ENCODE measurements around the gene MYO16.

The MYO16 gene

DNA sequence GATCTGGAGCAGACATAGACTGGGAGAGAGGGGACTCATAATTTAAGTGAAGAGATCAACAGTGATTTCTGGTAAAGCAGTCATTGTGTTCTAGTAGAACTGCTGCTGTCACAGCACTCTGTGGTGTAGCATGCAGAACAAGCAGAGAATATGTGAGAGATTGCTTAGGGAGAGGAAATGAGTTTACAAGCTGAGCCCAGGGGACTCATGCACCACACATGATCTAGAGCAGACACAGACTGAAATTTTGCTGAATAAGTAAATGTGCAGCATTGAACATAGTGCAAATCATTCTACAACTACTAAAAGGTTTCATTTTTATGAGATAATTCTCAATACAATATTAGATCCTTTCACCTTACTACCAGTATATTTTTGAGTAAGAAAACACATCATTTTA is 125.7 kb downstream of the MYO16 start:
- TF ChIP-seq, protein P1, sequence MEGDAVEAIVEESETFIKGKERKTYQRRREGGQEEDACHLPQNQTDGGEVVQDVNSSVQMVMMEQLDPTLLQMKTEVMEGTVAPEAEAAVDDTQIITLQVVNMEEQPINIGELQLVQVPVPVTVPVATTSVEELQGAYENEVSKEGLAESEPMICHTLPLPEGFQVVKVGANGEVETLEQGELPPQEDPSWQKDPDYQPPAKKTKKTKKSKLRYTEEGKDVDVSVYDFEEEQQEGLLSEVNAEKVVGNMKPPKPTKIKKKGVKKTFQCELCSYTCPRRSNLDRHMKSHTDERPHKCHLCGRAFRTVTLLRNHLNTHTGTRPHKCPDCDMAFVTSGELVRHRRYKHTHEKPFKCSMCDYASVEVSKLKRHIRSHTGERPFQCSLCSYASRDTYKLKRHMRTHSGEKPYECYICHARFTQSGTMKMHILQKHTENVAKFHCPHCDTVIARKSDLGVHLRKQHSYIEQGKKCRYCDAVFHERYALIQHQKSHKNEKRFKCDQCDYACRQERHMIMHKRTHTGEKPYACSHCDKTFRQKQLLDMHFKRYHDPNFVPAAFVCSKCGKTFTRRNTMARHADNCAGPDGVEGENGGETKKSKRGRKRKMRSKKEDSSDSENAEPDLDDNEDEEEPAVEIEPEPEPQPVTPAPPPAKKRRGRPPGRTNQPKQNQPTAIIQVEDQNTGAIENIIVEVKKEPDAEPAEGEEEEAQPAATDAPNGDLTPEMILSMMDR (IDR thresholded peaks at IDR 0.05) = no peak
- TF ChIP-seq ZFX (IDR thresholded peaks at IDR 0.05; ENCODE audit: borderline replicate concordance) = no peak

DNA sequence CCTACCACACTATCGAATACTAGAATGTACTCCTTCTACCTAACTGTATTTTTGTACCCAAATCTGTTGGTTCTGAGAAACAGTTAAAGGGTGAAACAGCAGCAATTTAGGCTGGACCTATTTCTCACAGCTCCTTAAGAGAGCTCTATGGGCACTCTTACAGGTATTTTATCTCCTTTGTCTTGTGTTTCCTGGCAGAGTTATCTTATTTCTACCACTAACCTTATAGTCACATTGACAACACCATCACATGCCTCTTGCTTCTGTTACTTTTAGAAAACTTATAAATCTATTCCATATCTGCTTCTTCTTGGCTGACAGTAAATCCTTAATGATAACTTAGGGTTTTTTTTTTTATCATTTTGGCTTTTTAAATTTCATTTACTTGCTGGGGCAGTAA is 130.7 kb downstream of the MYO16 start:
- H3K27ac ChIP-seq = no peak overlapping the region
- no peak for TF ChIP-seq ZFX (IDR thresholded peaks at IDR 0.05; ENCODE audit: borderline replicate concordance)
- TF ChIP-seq, protein P1 (IDR thresholded peaks at IDR 0.05) = no peak

More for the DNA sequence above, 125.7 kb downstream of the MYO16 start:
- no peak overlapping the region for H3K27ac ChIP-seq

DNA sequence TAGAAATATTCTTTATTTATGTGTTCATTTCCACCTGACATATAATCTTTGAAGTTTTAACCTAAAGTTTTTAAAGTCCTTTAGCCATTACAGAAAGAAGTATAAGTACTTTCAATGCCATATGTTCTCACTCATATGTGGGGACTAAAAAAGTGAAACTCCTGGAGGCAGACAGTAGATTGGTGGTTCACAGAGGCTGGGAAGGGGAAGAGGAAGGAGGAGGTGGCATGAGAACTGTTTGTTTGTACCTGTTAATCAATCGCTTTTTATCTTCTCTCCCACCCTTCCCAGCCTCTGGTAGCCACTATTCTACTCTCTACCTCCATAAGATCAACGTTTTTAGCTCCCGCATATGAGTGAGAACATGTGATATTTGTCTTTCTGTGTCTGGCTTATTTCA is 131.1 kb downstream of the MYO16 start:
- TF ChIP-seq ZFX (IDR thresholded peaks at IDR 0.05; ENCODE audit: borderline replicate concordance) = no peak
- TF ChIP-seq, protein P1 (IDR thresholded peaks at IDR 0.05) = no peak
- no peak overlapping the region for H3K27ac ChIP-seq

DNA sequence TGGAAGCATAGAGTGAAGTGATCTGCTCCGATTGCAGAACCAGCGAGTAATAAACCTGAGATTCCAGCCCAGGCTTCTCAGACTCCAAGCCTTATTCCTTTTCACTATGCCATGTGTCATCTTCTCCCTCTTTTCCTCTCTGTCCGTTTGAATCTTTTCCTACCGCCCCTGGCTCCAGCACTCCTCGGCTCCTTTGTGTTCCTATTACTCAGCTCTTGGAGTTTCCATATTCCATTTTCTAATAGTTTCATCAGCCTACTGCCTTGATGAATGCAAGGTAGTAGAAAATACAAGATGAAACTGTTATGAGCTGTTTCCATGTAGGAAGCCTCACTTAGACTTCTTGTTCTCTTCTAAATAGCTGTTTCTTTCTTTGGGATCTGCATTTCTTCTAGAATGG is 138.6 kb downstream of the MYO16 start:
- TF ChIP-seq, protein P1 (IDR thresholded peaks at IDR 0.05) = no peak
- no peak for TF ChIP-seq ZFX (IDR thresholded peaks at IDR 0.05; ENCODE audit: borderline replicate concordance)
- no peak overlapping the region for H3K27ac ChIP-seq

DNA sequence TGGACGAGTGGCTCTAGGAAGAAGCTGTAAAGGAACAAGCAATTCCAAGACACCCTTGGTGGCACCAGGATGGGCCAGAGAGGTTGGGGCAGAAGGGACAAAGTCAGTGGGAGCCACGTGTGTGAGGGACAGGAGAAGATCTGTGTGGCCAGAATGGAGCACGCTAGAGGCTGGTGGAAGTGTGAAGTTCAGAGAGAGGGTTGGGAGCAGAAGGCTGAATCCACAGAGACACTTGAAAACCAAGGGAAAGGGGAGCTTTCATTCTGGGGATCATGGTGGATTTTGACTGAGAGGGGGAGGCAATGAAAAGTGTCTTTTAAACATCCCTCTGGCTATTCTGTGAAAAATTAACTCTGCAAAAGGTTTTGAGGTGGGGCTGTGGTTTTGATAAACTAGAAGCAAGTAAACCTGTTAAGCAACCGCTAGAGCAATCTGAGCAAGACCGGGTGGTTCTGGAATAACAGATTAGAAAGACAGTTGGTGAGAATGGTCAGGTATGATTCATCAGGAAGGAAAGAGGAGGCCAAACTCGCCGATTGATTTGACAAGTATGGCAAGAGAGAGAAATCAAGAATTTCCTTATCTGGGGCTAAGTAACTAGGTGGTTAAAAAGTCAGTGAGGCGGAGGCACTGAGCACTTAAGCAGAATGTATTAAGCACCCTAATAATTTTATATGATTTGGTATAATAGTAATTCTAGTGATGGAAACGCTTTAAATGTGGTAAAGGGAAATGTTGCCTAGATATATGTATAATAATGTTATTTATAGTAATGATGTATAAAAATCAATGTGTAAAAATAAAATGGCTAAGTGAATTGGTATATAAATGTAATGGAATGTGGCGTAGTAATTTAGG is 140.0 kb downstream of the MYO16 start:
- H3K27ac ChIP-seq = no peak overlapping the region

DNA sequence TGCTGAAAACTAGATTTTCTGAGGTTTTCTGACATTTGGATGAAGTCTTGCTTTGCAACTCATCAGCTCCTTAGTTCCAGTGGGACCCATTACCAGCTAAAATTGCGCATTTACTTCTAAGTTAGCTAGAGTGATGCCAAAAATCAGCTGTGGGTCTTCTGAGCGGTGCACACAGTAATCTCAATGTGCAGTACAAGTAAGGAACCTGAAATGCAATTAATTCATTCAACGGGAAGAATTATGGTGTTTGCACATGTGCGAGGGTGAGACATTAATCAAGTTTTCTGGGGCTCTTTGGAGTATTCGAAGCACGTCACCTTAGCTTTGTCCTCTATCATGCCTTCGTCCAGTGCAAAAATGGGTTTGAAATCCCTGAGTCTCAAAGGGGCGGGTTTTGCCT is 146.2 kb downstream of the MYO16 start:
- TF ChIP-seq, protein P1 (IDR thresholded peaks at IDR 0.05) = no peak
- no peak for TF ChIP-seq ZFX (IDR thresholded peaks at IDR 0.05; ENCODE audit: borderline replicate concordance)
- H3K27ac ChIP-seq = no peak overlapping the region

More for the DNA sequence above, 140.0 kb downstream of the MYO16 start:
- TF ChIP-seq, protein P1 (IDR thresholded peaks at IDR 0.05) = no peak
- no peak for TF ChIP-seq ZFX (IDR thresholded peaks at IDR 0.05; ENCODE audit: borderline replicate concordance)

DNA sequence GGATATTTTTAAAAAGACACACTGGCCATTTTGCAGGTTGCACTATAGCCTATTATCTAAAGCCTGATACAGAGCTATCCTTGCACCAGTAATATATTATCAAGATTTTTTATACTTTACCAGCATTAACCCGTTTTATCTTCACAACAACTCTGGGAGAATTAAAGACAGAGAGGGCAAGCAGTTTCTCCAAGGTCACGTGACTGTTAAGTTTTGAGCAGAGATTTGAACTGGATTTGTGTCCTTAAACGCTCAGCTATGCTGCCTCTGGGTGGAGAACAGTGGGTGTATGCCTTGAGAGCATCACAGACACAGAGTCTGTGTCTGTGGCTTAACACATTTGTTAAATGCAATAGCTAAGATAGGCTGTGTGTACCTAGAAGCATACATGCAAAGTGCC is 147.2 kb downstream of the MYO16 start:
- H3K27ac ChIP-seq = no peak overlapping the region
- TF ChIP-seq ZFX (IDR thresholded peaks at IDR 0.05; ENCODE audit: borderline replicate concordance) = no peak
